EH (cell line): ENCODE measurements around the gene RASA3.
"Not testable (repeated sequence)": the region's sequence is repeated elsewhere in the genome, so short reads cannot be mapped to it uniquely, and the experiment has no call there.

ENCODE experiments used
- DNase-seq: peaks from one replicate; pipeline ENCODE4 v3.0.0-alpha.2; 2015; ENCODE audit warnings: low read depth

RASA3 gene

DNA sequence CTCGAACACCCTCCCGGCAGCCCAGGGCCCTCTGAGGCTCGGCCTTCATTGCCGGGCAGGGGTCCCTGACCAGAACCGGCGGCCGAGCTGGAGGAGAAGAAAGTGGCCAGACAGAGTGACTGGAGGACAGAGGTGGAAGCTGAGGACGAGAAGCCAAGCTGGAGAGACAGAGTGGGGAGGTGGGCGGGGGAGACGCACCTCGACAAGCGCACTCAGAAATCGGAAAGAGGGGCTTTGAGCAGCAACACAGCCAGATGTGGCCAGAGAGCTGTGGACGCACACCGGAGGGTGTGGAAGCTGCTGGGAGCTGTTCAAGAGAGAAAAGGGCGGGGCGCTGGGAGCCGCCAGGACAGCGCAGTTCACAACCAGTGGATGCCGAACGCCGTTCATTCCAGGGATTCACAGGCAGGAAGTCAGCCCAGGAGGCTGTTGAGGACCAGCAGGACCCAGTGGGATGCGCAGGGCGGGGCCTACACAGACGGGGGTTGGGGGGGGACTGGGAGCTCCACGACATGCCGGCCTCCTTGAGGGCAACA is 130.3 kb downstream of the RASA3 start:
- no peak for DNase-seq

DNA sequence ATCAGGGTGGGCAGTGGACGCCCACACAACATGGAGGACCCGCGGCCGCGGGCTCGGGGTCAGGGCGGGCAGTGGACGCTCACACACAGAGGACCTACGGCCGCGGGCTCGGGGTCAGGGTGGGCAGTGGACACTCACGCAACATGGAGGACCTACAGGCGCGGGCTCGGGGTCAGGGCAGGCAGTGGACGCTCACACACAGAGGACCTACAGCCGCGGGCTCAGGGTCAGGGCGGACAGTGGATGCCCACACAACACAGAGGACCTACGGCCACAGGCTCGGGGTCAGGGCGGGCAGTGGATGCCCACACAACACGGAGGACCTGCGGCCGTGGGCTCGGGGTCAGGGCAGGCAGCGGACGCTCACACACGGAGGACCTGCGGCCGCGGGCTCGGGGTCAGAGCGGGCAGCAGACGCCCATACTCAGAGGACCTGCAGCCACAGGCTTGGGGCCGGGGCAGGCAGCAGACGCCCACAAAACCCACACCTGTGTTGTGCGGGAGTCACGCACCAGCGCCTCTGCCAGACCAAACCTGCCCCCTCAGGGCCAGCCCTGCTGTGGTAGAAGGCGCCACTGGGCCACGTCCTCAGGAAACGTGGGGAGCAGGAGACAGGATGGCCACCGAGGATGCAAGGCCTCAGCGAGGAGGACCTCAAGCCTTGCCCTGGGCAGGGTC is 131.0 kb downstream of the RASA3 start:
- DNase-seq, result no peak

DNA sequence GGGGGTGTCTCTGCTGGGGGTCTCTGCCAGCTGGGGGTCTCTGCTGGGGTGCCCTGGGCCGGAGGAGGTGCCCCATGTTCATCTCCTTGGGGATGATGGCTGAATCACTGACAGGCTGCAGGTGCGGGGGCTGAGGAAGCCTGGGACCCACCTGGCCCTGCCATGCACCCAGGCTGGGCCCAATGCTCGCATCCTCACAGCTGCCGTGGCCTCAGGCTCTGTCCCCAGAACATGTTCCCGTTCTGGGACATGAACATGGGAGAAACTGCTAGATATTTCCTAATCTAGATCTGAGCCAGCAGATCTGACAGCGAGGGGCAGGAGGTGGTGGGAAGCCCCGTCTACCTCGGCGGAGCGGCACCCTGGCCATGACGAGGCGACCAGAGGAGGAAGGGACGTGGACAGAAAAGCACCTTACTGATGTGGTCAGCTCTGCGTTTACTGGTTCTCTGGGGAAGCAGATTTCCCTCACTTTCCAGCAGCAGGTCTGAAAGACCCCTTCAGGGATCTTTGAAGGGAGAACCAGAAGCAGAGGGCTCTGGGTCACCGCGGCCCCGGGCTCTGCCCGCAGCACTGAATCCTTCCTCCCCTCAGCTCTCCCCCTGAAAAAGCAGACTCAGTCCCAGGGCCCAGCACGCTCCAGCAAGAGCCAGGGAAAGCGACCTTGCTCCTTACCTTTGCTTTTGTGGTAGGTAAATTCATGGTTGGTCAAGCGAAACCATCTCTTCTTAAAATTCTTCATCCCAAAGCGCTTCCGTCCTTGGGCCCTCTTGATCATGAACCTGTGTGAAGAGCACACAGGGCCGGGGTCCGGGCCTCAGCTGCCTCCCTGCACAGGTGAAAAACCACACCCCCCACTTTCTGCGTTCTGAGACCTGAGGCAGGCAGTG is 132.0 kb downstream of the RASA3 start:
- DNase-seq, result no peak

DNA sequence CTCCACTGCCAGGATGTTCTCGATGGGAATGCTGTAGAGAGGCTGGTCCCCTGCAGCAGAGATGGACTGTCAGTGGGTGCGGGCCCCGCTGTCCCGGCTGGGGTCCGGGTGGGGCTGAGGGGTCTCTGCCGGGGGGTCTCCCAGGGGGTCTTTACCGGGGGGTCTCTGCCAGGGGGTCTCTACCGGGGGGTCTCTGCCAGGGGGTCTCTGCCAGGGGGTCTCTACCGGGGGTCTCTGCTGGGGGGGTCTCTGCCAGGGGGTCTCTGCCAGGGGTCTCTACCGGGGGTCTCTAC is 132.9 kb downstream of the RASA3 start:
- no peak for DNase-seq

DNA sequence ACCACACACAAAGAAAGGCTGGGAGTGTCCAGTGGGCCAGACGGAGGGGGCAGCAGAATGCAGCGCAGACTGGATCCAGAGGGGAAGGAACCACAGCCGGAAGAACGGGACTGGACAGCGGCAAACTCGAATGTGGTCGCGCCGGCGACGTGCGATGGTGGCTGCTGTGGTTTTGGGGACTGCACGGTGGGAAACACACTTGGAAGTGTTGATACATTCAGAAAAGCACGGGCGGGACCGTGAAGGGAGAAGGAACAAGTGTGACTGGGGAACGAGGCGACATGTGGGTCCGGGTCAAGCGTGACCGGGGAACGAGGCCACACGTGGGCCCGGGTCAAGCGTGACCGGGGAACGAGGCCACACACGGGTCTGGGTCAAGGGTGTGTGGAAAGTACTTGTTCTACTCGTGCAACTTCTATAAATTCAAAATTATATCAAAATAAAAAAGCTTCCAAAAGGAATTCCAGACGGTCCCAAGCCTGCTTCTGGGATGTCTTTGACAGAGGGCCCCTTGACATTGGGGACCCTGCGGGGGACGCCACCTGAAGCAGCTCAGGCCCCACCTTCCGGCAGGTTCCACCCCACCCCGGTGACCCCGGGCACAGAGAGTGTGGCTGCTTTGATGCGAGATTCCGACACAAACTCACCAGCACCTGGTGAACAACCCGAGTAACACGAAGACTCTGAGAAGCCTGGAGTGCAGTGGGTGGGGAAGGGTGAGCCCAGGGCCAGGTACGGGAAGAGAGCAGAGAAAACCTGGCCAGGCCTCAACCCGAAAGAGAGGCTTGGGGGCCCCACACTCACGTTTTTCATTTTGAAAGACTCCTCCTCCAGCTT is 133.4 kb downstream of the RASA3 start:
- no peak for DNase-seq

DNA sequence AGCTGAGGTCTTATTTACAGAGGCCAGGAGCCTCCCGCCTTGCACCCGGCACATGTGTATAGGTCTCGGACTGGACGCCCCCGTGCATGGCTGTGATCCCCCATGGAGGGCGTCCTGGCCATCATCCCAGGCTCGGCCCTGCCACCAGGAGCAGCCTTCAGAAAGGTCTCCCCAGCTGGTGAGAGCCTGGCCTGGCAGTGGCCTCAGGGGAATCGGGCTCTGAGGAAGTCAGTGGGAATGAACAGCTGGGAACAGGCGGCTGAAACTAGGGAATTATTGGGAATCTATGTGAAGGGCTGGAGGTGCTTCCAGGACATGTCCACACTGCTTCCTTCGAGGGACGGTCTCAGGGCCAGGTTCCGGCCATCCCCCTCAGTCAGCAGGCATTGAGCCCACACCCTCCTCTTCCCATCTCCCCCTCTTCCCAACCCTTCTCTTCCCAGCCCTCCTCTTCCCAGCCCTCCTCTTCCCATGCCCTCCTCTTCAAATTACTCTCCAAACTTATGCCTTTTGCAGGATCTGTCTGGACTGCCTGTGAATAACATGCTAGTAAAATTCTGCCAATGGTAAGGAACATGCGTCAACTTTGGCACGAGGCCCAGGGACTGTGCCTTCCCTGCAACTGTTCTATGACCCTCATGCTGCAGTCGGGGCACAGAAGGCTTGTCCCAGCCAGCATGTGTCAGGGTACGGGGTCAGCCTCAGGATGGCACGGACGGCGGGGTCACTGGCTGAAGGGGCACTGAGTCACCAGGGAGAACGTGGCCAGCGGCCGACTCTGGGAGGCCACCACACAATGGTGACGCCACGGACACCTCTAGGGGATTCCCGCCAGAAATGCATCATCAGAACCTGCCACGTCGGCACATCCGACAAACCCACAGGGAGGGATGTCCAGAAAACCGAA is 134.3 kb downstream of the RASA3 start:
- peak; percentile 40 for DNase-seq

DNA sequence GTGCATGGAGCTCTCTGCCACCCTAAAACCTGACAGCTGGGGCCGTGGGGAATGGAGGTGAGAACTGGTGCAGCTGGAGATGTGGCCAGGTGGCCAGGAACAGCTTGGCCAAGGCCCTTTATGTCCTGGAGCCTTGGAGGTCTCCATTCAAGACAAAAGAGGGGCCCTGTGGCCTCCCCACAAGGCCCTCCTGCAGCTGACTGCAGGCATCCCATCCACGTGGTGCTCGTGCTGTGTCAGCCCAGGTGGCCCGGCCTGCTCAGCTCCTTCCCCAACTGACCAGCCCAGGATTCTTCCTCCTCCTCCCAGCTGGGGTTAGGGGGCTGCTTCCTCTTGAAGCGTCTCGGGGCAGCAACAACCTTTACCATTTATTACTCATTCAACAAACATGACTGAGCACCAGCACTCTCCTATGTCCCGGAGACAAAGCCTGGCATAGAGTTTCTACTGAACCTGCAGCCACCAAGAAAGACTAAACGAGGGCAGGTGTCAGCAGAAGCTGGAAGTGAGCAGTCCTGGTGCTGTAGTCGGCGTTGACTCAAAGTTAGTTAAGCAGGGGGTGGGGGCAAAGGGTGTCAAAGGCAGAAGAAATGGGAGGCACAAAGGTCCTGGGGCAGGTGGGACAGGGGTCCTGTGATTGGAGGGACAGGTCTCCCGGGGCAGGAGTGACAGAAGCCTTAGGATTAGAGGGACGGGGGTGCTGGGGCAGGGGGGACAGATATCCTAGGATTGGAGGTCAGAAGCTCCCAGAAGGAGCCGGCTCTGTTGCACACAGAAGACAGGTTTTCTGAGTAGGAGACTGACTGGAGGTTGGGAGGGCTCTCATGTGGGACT is 135.3 kb downstream of the RASA3 start:
- no peak for DNase-seq

DNA sequence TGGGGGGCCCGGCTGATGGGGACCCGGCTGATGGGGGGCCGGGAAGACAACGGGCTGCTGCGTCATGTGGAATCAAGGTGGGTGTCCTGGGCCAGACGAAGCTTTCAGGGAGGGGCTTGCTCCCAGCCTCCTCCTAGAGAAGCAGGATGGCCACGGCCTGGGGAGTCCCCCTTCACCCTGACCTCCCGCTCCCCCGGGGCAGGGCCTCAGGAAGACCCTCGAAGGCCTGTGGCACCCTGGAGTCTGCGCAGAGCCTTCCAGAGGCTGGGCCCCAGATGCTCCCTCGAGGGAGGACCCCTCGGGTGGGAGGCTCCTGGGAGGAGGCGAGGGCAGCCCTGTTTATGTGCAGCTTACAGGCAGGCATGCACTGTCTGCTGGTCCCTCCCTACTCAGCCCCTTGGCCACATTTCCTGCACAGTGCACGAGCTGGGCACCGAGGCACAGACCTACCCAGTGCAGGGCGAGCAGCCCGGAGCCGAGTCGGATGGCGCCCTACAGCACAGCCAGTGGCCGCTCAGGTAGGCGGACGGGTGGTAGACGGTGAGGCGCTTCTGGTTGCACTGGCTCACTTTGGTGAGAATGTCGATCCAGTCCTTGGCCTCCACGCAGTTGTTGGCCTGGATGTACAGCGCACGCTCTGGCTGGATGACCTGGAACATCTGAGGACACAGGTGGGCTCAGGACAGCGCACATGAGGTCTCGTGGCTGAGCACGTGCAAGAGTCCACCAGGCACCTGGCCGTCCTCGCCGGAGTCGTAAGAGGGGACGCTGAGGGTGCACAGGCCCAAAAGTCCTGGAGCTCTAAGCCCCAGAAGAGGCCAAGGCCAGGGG is 136.1 kb downstream of the RASA3 start:
- no peak for DNase-seq

DNA sequence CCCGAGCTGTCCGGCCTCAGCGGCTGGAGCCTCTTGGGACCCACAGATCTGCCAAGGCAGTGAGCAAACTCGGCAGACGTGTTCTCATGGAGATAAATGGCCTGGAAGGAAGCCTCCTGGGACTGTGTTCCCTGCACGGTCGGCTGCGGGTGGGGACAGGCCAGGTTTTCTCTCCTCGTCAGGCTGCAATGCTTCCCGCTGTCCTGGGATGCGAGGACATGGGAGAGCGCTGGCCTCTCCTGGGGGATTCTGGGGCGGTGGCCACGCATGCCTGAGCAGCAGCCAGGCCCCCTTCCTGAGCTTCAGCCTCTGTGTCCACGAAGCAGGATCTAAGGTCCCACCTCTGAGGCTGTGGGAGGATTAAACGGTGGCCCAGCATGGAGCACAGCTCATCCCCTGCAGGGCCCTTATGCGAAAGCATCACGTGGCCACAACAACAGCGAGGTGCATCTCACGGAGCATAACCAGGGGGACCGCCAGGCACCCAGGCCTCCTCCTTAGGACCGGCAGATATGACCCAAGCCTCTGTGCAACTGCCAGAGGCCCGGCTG is 137.3 kb downstream of the RASA3 start:
- DNase-seq, result no peak

DNA sequence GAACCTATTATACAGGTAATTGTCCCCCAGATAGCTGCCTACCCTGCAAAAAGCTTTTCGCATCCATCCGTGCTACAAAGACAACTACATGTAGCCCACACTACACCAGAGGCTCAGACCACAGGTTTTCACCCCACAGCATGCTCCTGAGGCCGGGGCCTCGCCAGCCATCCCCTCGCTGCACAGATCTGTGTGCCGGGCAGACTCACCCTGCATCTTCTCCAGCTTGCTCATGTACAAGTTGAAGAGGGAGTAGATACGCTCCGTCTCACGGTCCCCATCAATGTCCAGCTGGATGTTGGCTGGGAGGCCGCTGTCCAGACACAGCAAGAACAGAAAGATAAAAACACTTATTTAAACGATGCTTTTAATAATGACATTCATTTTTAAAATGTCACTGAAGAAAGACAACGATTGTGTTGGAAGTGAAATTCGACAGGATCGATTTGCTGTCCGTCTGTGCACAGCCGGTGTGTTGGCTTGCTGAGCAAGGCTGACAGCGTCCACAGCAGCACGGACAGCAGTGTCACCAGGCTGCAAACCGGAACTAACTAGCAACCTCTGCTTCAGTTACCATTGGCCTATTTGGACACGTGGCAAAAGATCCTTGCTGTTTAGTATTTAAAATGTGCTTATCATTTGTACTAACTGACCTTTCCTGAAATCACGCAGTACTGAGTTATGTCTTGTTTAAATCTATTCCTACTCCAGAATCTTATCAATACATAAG is 140.0 kb downstream of the RASA3 start:
- no peak for DNase-seq

DNA sequence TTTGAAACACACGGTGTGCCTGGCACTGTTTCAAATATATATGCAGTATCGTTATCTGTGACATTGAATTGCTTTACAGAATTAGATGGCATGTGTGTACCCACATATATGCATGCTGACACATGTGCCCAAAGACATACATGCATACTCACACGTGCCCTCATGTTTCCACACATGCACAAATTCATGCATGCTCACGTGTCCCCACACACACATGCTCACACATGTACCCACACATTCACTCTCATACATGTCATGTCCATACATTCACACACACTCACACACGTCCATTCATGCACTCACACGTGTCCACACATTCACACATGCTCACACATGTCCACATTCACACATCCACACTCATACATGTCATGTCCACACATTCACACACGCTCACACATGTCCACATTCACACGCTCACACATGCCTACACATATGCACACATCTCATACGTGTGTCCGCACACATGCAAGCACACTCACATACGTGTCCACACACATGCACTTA is 140.7 kb downstream of the RASA3 start:
- no peak for DNase-seq

DNA sequence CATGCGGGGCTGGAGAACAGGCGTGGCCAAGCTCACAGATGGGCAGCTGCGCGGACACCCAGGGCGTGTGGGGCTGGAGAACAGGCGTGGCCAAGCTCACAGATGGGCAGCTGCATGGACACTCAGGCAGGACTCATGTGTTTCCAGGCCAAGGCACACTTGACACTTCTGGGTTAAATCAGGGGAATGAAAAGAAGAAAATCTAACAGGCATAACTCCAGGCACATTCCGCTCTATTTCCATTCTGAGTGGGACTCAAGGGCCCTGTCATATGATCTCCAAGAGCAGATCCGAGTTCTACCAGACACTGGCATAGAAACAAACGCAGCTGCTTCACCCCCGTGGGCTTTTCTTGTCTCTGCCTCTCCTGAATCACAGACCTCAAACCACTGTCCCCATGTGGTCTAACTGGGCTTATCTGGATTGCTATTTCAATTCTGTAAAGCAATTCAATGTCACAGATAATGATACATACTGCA is 141.2 kb downstream of the RASA3 start:
- no peak for DNase-seq

DNA sequence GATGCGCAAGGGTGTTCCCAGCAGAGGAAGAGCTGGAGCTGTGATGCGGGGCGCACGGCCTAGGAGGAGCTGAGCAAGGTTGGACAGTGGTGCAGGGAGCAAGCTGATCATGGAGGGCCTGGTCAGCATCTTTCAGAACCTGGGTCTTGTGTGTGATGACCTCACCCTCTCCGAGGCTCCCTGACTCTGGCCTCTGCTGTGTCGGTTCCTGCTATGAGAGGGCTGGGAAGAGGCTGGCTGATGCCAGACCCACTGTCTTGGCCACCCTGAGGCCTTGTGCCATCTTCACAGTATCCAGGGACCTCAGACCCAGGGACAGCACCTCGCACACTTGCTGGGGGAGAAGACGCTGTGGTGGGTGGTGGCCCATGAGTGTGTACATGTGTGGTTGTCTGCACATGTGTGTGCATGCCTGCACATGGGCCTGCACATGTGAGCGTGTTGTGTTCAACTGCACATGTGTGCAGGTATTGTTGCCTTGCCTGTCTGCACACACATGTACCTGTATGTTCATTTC is 142.0 kb downstream of the RASA3 start:
- DNase-seq, result no peak

DNA sequence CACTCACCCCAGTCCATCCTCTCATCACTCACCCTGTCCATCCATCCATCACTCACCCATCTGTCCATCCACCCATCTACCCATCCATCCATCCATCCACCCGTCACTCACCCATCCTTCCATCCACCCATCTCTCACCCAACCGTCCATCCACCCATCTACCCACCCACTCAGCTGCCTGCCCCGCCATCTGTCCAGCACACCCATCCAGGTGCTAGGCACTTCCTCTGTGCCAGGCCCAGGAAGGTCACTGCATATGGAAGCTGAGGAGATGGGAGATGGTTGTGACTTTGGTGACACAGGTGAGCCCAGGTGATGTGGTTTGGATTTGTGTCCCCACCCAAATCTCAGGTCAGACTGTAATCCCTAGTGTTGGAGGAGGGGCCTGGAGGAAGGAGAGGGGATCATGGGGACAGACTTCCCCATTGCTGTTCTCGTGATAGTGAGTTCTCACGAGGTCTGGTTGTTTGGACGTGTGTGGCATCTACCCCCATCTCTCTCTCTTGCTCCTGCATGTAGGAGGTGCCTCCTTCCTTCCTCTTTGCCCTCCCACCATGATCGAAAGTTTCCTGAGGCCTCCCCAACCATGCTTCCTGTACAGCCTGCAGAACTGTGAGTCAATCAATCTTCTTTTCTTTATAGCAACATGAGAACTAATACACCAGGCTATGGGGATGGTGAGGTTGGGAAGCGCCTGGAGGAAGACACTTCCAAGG is 142.7 kb downstream of the RASA3 start:
- no peak for DNase-seq

DNA sequence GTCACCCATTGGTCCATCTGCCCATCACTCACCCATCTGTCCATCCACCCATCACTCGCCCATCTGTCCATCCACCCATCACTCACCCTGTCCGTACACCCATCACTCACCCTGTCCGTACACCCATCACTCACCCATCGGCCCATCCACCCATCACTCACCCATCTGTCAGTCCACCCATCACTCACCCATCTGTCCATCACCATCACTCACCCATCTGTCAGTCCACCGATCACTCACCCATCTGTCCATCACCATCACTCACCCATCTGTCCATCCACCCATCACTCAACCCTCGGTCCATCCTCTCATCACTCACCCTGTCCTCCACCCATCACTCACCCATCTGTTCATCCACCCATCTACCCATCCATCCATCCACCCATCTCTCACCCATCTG is 143.6 kb downstream of the RASA3 start:
- DNase-seq, result not testable (repeated sequence)

DNA sequence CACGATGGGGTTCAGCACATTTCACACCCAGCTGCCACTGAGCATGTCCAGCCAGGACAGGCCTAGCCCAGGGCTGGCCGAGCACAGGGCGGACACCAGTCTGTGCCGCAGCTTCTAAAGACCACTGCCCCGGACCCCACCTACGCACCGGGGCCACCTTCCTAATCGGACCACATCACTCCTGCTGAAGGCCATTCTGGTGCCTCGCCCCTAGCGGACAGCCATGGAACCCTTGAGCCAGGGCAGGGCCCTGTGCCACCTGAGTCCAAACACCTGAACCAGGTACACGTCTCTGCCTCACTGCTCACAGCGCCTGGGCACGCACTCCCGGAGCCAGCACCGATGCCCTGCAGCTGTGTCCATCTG is 150.1 kb downstream of the RASA3 start:
- DNase-seq, result no peak

DNA sequence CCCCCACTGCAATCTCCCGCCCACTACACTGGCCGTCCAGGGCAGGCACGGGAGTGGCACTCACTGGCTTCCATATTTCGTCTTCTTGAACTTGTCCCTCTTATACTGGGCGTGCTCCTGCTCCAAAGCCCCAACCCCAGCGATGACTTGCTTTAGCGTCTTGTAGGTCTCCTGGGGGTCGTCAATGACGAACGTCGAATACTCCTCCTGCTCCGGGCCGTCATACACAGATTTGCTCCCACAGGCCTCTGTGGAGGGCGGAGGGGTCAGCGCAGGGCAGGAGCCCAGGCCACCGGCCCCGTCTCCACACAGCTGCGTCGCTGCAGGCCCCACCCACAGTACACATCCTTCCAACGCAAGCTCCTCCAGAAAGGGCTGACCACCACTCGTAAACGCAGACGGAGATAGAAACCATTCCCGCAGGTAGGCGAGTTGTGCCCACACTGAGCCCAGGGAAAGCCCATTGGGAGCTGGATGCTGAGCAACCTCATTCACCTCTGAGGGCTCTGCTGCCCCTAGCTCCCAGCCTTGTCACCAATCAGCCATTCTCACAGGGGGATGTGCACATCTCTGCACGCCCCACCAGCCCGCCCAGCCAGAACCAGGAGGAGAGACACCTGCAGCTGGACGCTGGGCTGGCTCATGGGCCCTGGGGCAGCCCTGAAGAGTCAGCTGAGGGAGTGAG is 150.7 kb downstream of the RASA3 start:
- DNase-seq, result no peak
